Fibroblast of mammary gland (primary cell): ENCODE data around the gene COMMD8.
A peak's percentile ranks its signal among the peaks of the same experiment; 100 is the strongest.

Experiments used
- DNase-seq: peaks from one replicate; pipeline ENCODE4 v3.0.0-alpha.2; 2010; ENCODE audit warnings: low read depth
- H3K4me3 ChIP-seq: 2 replicates; pipeline ENCODE4 v1.5.1; 2011; ENCODE audit warnings: low read depth, mild to moderate bottlenecking, low read length, moderate library complexity; ENCODE audit not compliant: control insufficient read depth
- CTCF ChIP-seq: conservative IDR thresholded peaks from 2 replicates; pipeline ENCODE4 v1.5.1; 2011; ENCODE audit warnings: low read depth, low read length, inconsistent platforms; ENCODE audit not compliant: control insufficient read depth, insufficient read depth

The COMMD8 gene

GRCh38 chr4:47465004-47465403 lies 1.5 kb upstream of the COMMD8 start:
- no peak for DNase-seq
- no peak for TF ChIP-seq CTCF
- no peak overlapping the region for H3K4me3 ChIP-seq

GRCh38 chr4:47462799-47463234 lies 685 bp downstream of the COMMD8 start:
- no peak for TF ChIP-seq CTCF
- peak overlapping the region; percentile 92 for H3K4me3 ChIP-seq
- DNase-seq, result peak; percentile 17

- no peak overlapping the region for H3K4me3 ChIP-seq
- peak; percentile 35 for DNase-seq
- no peak for TF ChIP-seq CTCF
These were observed 11.8 kb downstream of the COMMD8 start for GRCh38 chr4:47451657-47452056.

- DNase-seq, result no peak
- no peak overlapping the region for H3K4me3 ChIP-seq
- no peak for TF ChIP-seq CTCF
These were observed 19.5 kb downstream of the COMMD8 start for GRCh38 chr4:47444031-47444430.

GRCh38 chr4:47442980-47443379 lies 20.5 kb downstream of the COMMD8 start:
- DNase-seq, result no peak
- H3K4me3 ChIP-seq, result no peak overlapping the region
- TF ChIP-seq CTCF, result no peak

- no peak for TF ChIP-seq CTCF
- DNase-seq, result no peak
- H3K4me3 ChIP-seq, result no peak overlapping the region
These were observed 28.6 kb downstream of the COMMD8 start for GRCh38 chr4:47434931-47435330.

- DNase-seq, result no peak
- TF ChIP-seq CTCF, result no peak
- H3K4me3 ChIP-seq, result no peak overlapping the region
These were observed 30.8 kb downstream of the COMMD8 start for GRCh38 chr4:47432749-47433148.
